Measurements from ENCODE around the gene PARP2. TPM values are rescaled to one million over a fixed set of nuclear protein-coding genes. Genes with fewer than 3 reads are reported as not detected.
"Not testable (repeated sequence)": the region's sequence is repeated elsewhere in the genome, so short reads cannot be mapped to it uniquely, and the experiment has no call there.

The PARP2 gene
- total and polyA plus RNA-seq, 11 donors: 6.8 to 21.1 (median 16.2) TPM

GRCh38 chr14:20333494-20333841, 10.0 kb upstream of the PARP2 start:
- peaks cover 0 to 10% (median 8%) of the 10 kb centered on the region in 9 donors for H3K36me3 ChIP-seq
- DNase-seq: no peak
- WGBS, 4 donors: 9 to 13% (median 10%) methylated on average over 3 of the region's 3 CpGs
- intact Hi-C loops (cut with DNase I): loop anchor here in 7 of 10 donors (1.0 to 10.0 kb wide), 8 partner anchors 10 to 349 kb away; partner anchors contain the start of genes OSGEP (in 2 of the 7), PARP2 (in 2 of the 7), RNASE4 (in 2 of the 7) and APEX1 (in 1 of the 7)
- peak overlapping the region; percentile 39 to 94 (median 88) for H3K27ac ChIP-seq
- no peaks in the 10 kb centered on the region for H3K27me3 ChIP-seq
- H3K4me3 ChIP-seq: peak overlapping the region; percentile 17 to 75 (median 68)
- ATAC-seq: no peak
- no peaks in the 10 kb centered on the region for H3K9me3 ChIP-seq
- no peak for TF ChIP-seq CTCF (IDR thresholded peaks at IDR 0.05)
- no peak for TF ChIP-seq POLR2A (IDR thresholded peaks at IDR 0.05)
- H3K4me1 ChIP-seq: peaks cover 0 to 25% (median 15%) of the 10 kb centered on the region in 12 donors

GRCh38 chr14:20334017-20334416, 9.4 kb upstream of the PARP2 start:
- no peak for ATAC-seq
- intact Hi-C loops (cut with DNase I): loop anchor here in 5 of 10 donors (5.0 to 10.0 kb wide), 5 partner anchors 78 to 348 kb away; partner anchors contain the start of genes OSGEP (in 2 of the 5), RNASE4 (in 2 of the 5), APEX1 (in 1 of the 5) and TEP1 (in 1 of the 5)

GRCh38 chr14:20341032-20341431, 2.4 kb upstream of the PARP2 start:
- Histone ChIP-seq H3K4me1 (peaks cover 0 to 13% (median 6%) of the 10 kb centered on the region in 12 donors), H3K36me3 (peaks cover 0 to 12% (median 7%) of the 10 kb centered on the region in 9 donors)
- not testable (repeated sequence) for H3K9me3 ChIP-seq, H3K27me3 ChIP-seq, ATAC-seq, DNase-seq, H3K27ac ChIP-seq, H3K4me3 ChIP-seq
- intact Hi-C loops (cut with DNase I): loop anchor here in 7 of 10 donors (5.0 to 10.0 kb wide), 6 partner anchors 71 to 341 kb away; partner anchors contain the start of genes APEX1 (in 5 of the 7), OSGEP (in 2 of the 7), RNASE4 (in 1 of the 7) and TEP1 (in 1 of the 7)
- WGBS, 4 donors: 94 to 97% (median 96%) methylated on average over 4 of the region's 4 CpGs

More at GRCh38 chr14:20334017-20334416, 9.4 kb upstream of the PARP2 start:
- Histone ChIP-seq H3K36me3 (peaks cover 0 to 4% (median 2%) of the 10 kb centered on the region in 9 donors), H3K27ac (peak overlapping the region in 9 of 12 donors; percentile 84 to 91 (median 89)), H3K4me1 (peaks cover 0 to 25% (median 15%) of the 10 kb centered on the region in 12 donors), H3K9me3 (no peaks in the 10 kb centered on the region), H3K27me3 (no peaks in the 10 kb centered on the region), H3K4me3 (peak overlapping the region in 1 of 12 donors; percentile 63)
- WGBS, 4 donors: 77 to 82% (median 80%) methylated on average over 7 of the region's 7 CpGs
- no peak for DNase-seq
- TF ChIP-seq POLR2A (IDR thresholded peaks at IDR 0.05): no peak
- TF ChIP-seq CTCF (IDR thresholded peaks at IDR 0.05): no peak

- TF ChIP-seq POLR2A (IDR thresholded peaks at IDR 0.05) (no peak), CTCF (IDR thresholded peaks at IDR 0.05) (no peak)
- DNase-seq (no peak), ATAC-seq (no peak)
- Histone ChIP-seq H3K4me1 (peaks cover 0 to 13% (median 6%) of the 10 kb centered on the region in 12 donors), H3K27me3 (no peaks in the 10 kb centered on the region), H3K9me3 (no peaks in the 10 kb centered on the region), H3K27ac (peak overlapping the region in 6 of 12 donors; percentile 85 to 98 (median 92)), H3K4me3 (peak overlapping the region in 10 of 12 donors; percentile 64 to 88 (median 70)), H3K36me3 (peaks cover 0 to 18% (median 13%) of the 10 kb centered on the region in 9 donors)
- intact Hi-C loops (cut with DNase I): loop anchor here in 8 of 10 donors (1.0 to 10.0 kb wide), 13 partner anchors 13 to 341 kb away; partner anchors contain the start of genes APEX1 (in 6 of the 8), OSGEP (in 3 of the 8), TEP1 (in 2 of the 8) and PIP4P1 (in 1 of the 8)
- WGBS, 4 donors: 65 to 80% (median 70%) methylated on average over 2 of the region's 2 CpGs
Measured at GRCh38 chr14:20341646-20342045, 1.8 kb upstream of the PARP2 start.
